HFFc6 (cell line): ENCODE results near the gene MAP2K2. TPM values are rescaled to one million over a fixed set of nuclear protein-coding genes. Genes with fewer than 3 reads are reported as not detected.

Experiments
- DNase-seq: peaks from one replicate; pipeline ENCODE4 v3.0.0-alpha.2; 2018
- H3K27ac Mint-ChIP-seq: 2 replicates; pipeline ENCODE4 v1.8.0; 2020; ENCODE audit warnings: mild to moderate bottlenecking, mixed read lengths
- H3K27me3 Mint-ChIP-seq: 2 replicates; pipeline ENCODE4 v1.8.0; 2021; ENCODE audit warnings: mild to moderate bottlenecking, moderate library complexity, mixed read lengths; ENCODE audit not compliant: insufficient read depth
- H3K36me3 Mint-ChIP-seq: 2 replicates; pipeline ENCODE4 v1.8.0; 2021; ENCODE audit warnings: low read depth, mixed read lengths
- H3K4me1 Mint-ChIP-seq: 2 replicates; pipeline ENCODE4 v1.8.0; 2020; ENCODE audit warnings: low read depth, mixed read lengths
- H3K4me3 Mint-ChIP-seq: 2 replicates; pipeline ENCODE4 v1.8.0; 2020; ENCODE audit warnings: mild to moderate bottlenecking, moderate library complexity, mixed read lengths
- H3K9me3 Mint-ChIP-seq: 2 replicates; pipeline ENCODE4 v1.8.0; 2020; ENCODE audit warnings: mild to moderate bottlenecking, mixed read lengths
- CTCF ChIP-seq: fragments of 200-600 bp; sonication (generic); IDR thresholded peaks from 2 replicates; pipeline ENCODE4 v1.5.0; 2021; ENCODE audit warnings: antibody characterized with exemption, mild to moderate bottlenecking
- total RNA-seq, 6 experiments: library from RNA; stranded (reverse); fragmentation: NEBNext Ultra II Directional; extraction: Animal tissue kit (Norgen Biotek cat#: 25700); gene quantifications; 2 replicates in 1 of 6; 3 replicates in 5 of 6; pipeline ENCODE4 v1.2.3, GENCODE V29; 2021

MAP2K2 gene
- total RNA-seq, 6 experiments from 2014 or later: 175 to 209 (median 187) TPM

DNA sequence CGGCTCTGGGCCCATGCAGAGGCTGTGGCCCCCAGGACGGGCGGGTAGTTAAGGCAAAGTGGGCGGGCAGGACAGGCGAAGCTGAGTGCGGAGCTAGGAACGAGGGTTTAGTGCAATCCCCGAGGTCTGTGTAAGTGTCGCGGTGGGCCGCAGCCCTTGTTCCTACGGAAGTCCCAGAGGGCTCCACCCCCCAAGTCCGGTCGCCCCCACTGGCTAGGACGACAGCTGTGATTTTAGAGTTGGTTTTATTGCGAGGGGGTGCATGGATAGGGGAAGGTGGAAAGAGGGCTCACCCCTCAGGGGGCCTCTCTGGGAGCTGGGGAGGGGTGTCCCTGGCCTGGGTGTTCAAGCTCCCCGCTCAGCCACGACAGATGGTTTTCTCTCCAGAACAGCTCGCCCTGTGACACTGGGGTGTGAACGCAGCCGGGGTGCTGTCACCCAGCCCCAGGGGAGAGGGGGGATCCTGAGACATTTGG lies 78.9 kb downstream of the MAP2K2 start:
- Mint-ChIP-seq H3K9me3 (no peaks in the 10 kb centered on the region), H3K36me3 (peaks cover 10% of the 10 kb centered on the region; the same call in 1 of the 2 replicates), H3K4me1 (peaks cover 5% of the 10 kb centered on the region; the same call in 1 of the 2 replicates)

GRCh38 chr19:4043966-4044715 lies 79.8 kb downstream of the MAP2K2 start:
- H3K36me3 Mint-ChIP-seq: peaks cover 12% of the 10 kb centered on the region; the same call in 1 of the 2 replicates
- no peak for TF ChIP-seq CTCF
- no peaks in the 10 kb centered on the region for H3K9me3 Mint-ChIP-seq
- peaks cover 10% of the 10 kb centered on the region; the same call in 1 of the 2 replicates for H3K27me3 Mint-ChIP-seq
- no peaks in the 10 kb centered on the region for H3K4me1 Mint-ChIP-seq
- no peak for DNase-seq
- no peak overlapping the region for H3K4me3 Mint-ChIP-seq
- H3K27ac Mint-ChIP-seq: no peak overlapping the region

More for the DNA sequence above, 78.9 kb downstream of the MAP2K2 start:
- DNase-seq: no peak
- TF ChIP-seq CTCF: no peak
- Mint-ChIP-seq H3K4me3 (no peak overlapping the region), H3K27ac (no peak overlapping the region), H3K27me3 (peaks cover 5% of the 10 kb centered on the region; the same call in 1 of the 2 replicates)

DNA sequence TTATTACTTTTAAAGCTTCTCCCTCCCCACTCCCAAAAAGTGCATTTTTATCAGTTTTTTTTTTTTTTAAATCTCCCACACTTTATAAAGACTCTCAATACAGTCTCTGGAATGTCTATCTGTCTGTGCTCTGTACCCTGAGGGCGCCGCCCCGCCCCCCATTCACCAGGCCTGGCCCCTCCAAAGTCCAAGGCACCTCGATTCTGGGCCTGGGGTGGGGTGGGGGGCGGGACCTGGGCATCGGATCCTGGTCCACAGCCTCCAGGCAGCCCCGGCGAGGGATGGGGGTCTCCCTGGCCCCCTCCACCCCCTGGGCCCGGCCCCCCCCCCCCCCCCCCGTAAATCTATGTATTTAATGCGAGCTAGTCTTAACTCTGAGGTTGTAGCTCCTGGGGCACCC lies 80.5 kb downstream of the MAP2K2 start:
- no peak for TF ChIP-seq CTCF
- no peak overlapping the region for H3K4me3 Mint-ChIP-seq
- no peak overlapping the region for H3K27ac Mint-ChIP-seq
- peaks cover 10% of the 10 kb centered on the region; the same call in 1 of the 2 replicates for H3K27me3 Mint-ChIP-seq
- no peak for DNase-seq
- no peaks in the 10 kb centered on the region for H3K4me1 Mint-ChIP-seq
- no peaks in the 10 kb centered on the region for H3K9me3 Mint-ChIP-seq
- H3K36me3 Mint-ChIP-seq: peaks cover 12% of the 10 kb centered on the region; the same call in 1 of the 2 replicates

DNA sequence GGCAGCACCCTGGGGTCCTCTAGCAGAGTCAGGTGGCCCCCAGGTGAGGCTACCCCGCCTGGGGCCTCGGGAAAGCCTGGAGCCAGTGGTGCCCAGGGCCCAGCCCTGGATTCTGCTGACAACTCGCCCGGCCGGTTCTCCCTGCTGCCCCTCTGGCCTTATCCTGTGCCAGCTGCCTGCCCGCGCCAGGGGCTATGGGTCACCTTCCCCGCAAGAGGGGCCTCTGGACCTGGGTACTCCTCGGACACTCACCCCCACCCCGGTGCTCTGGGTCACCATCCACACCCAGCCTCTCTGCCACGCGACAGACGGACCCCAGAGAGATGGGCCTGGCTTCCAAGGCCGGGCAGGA lies 81.2 kb downstream of the MAP2K2 start:
- Mint-ChIP-seq H3K27me3 (peaks cover 10% of the 10 kb centered on the region; the same call in 1 of the 2 replicates), H3K27ac (no peak overlapping the region), H3K9me3 (no peaks in the 10 kb centered on the region), H3K4me1 (no peaks in the 10 kb centered on the region), H3K4me3 (no peak overlapping the region), H3K36me3 (peaks cover 12% of the 10 kb centered on the region; the same call in 1 of the 2 replicates)
- no peak for TF ChIP-seq CTCF
- DNase-seq: no peak

DNA sequence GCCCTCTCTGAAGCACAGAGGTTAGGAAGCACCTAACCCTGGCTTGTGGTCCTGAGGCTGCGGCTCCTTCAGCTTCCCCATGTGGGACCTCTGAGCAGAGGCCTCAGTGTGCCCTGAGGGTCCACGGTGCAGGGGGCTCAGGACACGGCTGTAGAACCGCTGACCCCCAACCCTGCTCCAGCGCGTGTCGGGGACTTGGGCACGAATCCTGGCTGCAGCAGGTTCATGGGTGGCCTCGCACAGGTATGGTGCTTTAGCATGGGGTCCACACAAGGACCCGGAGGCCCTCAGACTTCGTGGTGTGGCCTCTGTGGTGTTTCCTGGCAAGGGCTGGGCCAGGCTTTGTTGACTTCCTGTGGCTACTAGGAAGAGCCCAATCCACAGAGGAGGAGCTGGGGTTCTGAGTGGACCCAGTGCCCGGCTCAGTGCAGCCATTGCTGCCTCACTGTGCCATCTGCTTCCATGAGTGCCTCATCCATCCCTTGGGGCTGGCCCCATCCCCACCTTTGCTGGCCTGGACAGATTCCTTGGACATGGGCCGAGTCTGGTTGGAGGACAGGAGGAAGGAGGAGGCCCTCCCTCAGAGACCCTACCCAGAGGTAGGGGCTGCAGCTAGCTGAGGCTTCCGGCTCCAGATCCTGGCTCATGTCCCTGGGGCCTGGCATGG lies 81.7 kb downstream of the MAP2K2 start:
- no peaks in the 10 kb centered on the region for H3K4me1 Mint-ChIP-seq
- no peak overlapping the region for H3K27ac Mint-ChIP-seq
- H3K36me3 Mint-ChIP-seq: peaks cover 12% of the 10 kb centered on the region; the same call in 1 of the 2 replicates
- peaks cover 10% of the 10 kb centered on the region; the same call in 1 of the 2 replicates for H3K27me3 Mint-ChIP-seq
- no peaks in the 10 kb centered on the region for H3K9me3 Mint-ChIP-seq
- no peak for DNase-seq
- no peak overlapping the region for H3K4me3 Mint-ChIP-seq
- no peak for TF ChIP-seq CTCF

Other genes with a start within 250 kb of the MAP2K2 start
- gene ATCAY, start 243.4 kb downstream of the MAP2K2 start, total RNA-seq: not detected
- gene NMRK2, start 191.1 kb downstream of the MAP2K2 start, total RNA-seq: not detected
- 100 to 1,000 TPM; 116 to 140 (median 128) TPM for gene DAPK3, start 153.0 kb downstream of the MAP2K2 start, total RNA-seq
- gene EEF2, start 138.7 kb downstream of the MAP2K2 start, total RNA-seq: 1,000 to 10,000 TPM; 2,555 to 2,867 (median 2,696) TPM
- gene PIAS4, start 116.4 kb downstream of the MAP2K2 start, total RNA-seq: 10 to 100 TPM; 20.0 to 26.0 (median 23.3) TPM
- gene ZBTB7A, start 57.2 kb downstream of the MAP2K2 start, total RNA-seq: 10 to 100 TPM; 40.8 to 47.6 (median 43.6) TPM
- not detected for gene CREB3L3, start 29.5 kb upstream of the MAP2K2 start, total RNA-seq
- gene SIRT6, start 58.4 kb upstream of the MAP2K2 start, total RNA-seq: 10 to 100 TPM; 23.4 to 27.5 (median 25.2) TPM
- under 1 TPM; 0.11 to 0.81 (median 0.54) TPM for gene ANKRD24, start 58.6 kb upstream of the MAP2K2 start, total RNA-seq
- under 1 TPM; 0.17 to 0.61 (median 0.37) TPM for gene EBI3, start 105.4 kb upstream of the MAP2K2 start, total RNA-seq
- 10 to 100 TPM; 12.0 to 17.7 (median 16.1) TPM for gene YJU2, start 123.0 kb upstream of the MAP2K2 start, total RNA-seq
- not detected for gene SHD, start 155.1 kb upstream of the MAP2K2 start, total RNA-seq
- not detected for gene TMIGD2, start 178.3 kb upstream of the MAP2K2 start, total RNA-seq
- 10 to 100 TPM in 5 of 6 experiments, 1 to 10 TPM in 1; 9.2 to 15.2 (median 12.2) TPM for gene FSD1, start 180.5 kb upstream of the MAP2K2 start, total RNA-seq
- gene STAP2, start 214.7 kb upstream of the MAP2K2 start, total RNA-seq: 1 to 10 TPM in 4 of 6 experiments, under 1 TPM in 2; 0.24 to 2.7 (median 1.9) TPM
- gene MPND, start 219.4 kb upstream of the MAP2K2 start, total RNA-seq: 10 to 100 TPM; 11.7 to 15.0 (median 12.1) TPM